GM12878 (cell line): ENCODE data around the gene PRDX3. TPM values are rescaled to one million over a fixed set of nuclear protein-coding genes. Genes with fewer than 3 reads are reported as not detected.

Source experiments
- ATAC-seq: fragments of 200-7000 bp; cut with Tn5 transposase; 3 replicates; pipeline ENCODE4 v1.9.1; 2020; ENCODE audit warnings: mild to moderate bottlenecking, moderate library complexity
- BruUV-seq: library from RNA; stranded (reverse); fragments of 400-500 nt; replicated peaks from 2 replicates; lab custom pipeline; 2021; lab: Mats Ljungman, UMichigan
- CTCF ChIA-PET: fragments of 300-600 bp; sonication (Branson Sonifier 250); formaldehyde crosslinking; extraction: SDS; loops from one replicate; lab custom pipeline; 2021; ENCODE audit warnings: inconsistent platforms; lab: Yijun Ruan, JAX
- POLR2A ChIA-PET: fragments of 350-600 bp; formaldehyde crosslinking; extraction: SDS; loops from one replicate; lab custom pipeline; 2021; ENCODE audit warnings: inconsistent platforms; lab: Charles Lee
- RAD21 ChIA-PET: fragments of 300-600 bp; sonication (Branson Sonifier 250); formaldehyde crosslinking; loops from one replicate; lab custom pipeline; 2023; ENCODE audit warnings: antibody characterized with exemption; ENCODE audit not compliant: unreplicated experiment; lab: Charles Lee
- SMC1A ChIA-PET: fragments of 300-600 bp; sonication (Branson Sonifier 250); formaldehyde crosslinking; loops from one replicate; lab custom pipeline; 2023; ENCODE audit not compliant: unreplicated experiment, uncharacterized antibody; lab: Charles Lee
- DNase-seq: peaks from one replicate; pipeline ENCODE4 v3.0.0-alpha.2; 2011; ENCODE audit warnings: low read depth, low spot score
- FAIRE-seq: peaks from 3 replicates; lab custom pipeline; 2011; peaks lifted over from hg19 to GRCh38; lab: Jason Lieb, UNC
- H2AFZ ChIP-seq: 2 replicates; pipeline ENCODE4 v1.6.0; 2011; ENCODE audit warnings: low read depth, low read length, control low read depth; ENCODE audit not compliant: control insufficient read depth
- H3K27ac ChIP-seq: 2 replicates; pipeline ENCODE4 v1.5.1; 2011; ENCODE audit warnings: control low read depth; ENCODE audit not compliant: control insufficient read depth, insufficient read depth
- H3K27me3 ChIP-seq, 2 experiments: replicated peaks in 1 of 2; 2 replicates each; pipeline versions ENCODE4 v1.6.0 to v1.6.1; 2011; ENCODE audit warnings: low read length in 1 of 2; ENCODE audit not compliant: control insufficient read depth in 2 of 2, insufficient read depth in 2 of 2
- H3K36me3 ChIP-seq, 2 experiments: 2 replicates each; pipeline ENCODE4 v1.5.1; 2011; ENCODE audit warnings: low read length in 1 of 2; ENCODE audit not compliant: control insufficient read depth in 2 of 2, insufficient read depth in 2 of 2
- H3K4me1 ChIP-seq: 2 replicates; pipeline ENCODE4 v1.6.1; 2011; ENCODE audit warnings: mild to moderate bottlenecking, low read length, moderate library complexity, mixed read lengths; ENCODE audit not compliant: control insufficient read depth, insufficient read depth
- H3K4me2 ChIP-seq: 2 replicates; pipeline ENCODE4 v1.6.0; 2011; ENCODE audit warnings: control low read depth; ENCODE audit not compliant: control insufficient read depth, insufficient read depth
- H3K4me3 ChIP-seq: fragments of 200-600 bp; sonication (generic); 2 replicates; pipeline ENCODE4 v1.5.1; 2016
- H3K79me2 ChIP-seq: 2 replicates; pipeline ENCODE4 v1.6.0; 2011; ENCODE audit warnings: low read length; ENCODE audit not compliant: control insufficient read depth, insufficient read depth
- H3K9ac ChIP-seq: 2 replicates; pipeline ENCODE4 v1.8.0; 2011; ENCODE audit warnings: low read length, control low read depth, mixed read lengths; ENCODE audit not compliant: control insufficient read depth, insufficient read depth
- H3K9me3 ChIP-seq: replicated peaks from 3 replicates; pipeline ENCODE4 v1.5.1; 2011; ENCODE audit warnings: mild to moderate bottlenecking, low read length; ENCODE audit not compliant: control insufficient read depth, insufficient read depth
- H4K20me1 ChIP-seq: 2 replicates; pipeline ENCODE4 v1.6.0; 2011; ENCODE audit not compliant: control insufficient read depth, insufficient read depth
- CEBPB ChIP-seq, 2 experiments: fragments of 150-350 bp in 1 of 2; IDR thresholded peaks; 2 replicates each; pipeline ENCODE4 v1.6.1; 2012 to 2014; ENCODE audit warnings: low read depth in 2 of 2, low read length in 2 of 2, borderline replicate concordance in 1 of 2, inconsistent platforms in 1 of 2
- CREB1 ChIP-seq: IDR thresholded peaks from 2 replicates; pipeline ENCODE4 v1.6.1; 2012; ENCODE audit warnings: low read depth, mild to moderate bottlenecking, inconsistent platforms
- EED ChIP-seq: sonication (generic); IDR thresholded peaks from 2 replicates; pipeline ENCODE4 v1.6.1; 2016; ENCODE audit warnings: antibody characterized with exemption, low read depth
- FOXK2 ChIP-seq: fragments of 450-650 bp; IDR thresholded peaks from 2 replicates; pipeline ENCODE4 v1.6.1; 2017; ENCODE audit warnings: mild to moderate bottlenecking, moderate library complexity
- JUNB ChIP-seq: IDR thresholded peaks from 2 replicates; pipeline ENCODE4 v1.6.1; 2016; ENCODE audit warnings: antibody characterized with exemption, mild to moderate bottlenecking
- NBN ChIP-seq: fragments of 450-650 bp; IDR thresholded peaks from 2 replicates; pipeline ENCODE4 v1.6.1; 2016
- RELB ChIP-seq: fragments of 450-650 bp; IDR thresholded peaks from 2 replicates; pipeline ENCODE4 v1.6.1; 2017; ENCODE audit warnings: low read depth, mild to moderate bottlenecking, moderate library complexity
- SPI1 ChIP-seq: IDR thresholded peaks from 2 replicates; pipeline ENCODE4 v1.6.1; 2011; ENCODE audit warnings: low read depth, mild to moderate bottlenecking, low read length, moderate library complexity, borderline replicate concordance; ENCODE audit not compliant: insufficient read depth
- SREBF2 ChIP-seq: IDR thresholded peaks from 2 replicates; pipeline ENCODE4 v1.6.1; 2012; ENCODE audit warnings: mild to moderate bottlenecking, low read length
- ZNF24 ChIP-seq: fragments of 450-650 bp; IDR thresholded peaks from 2 replicates; pipeline ENCODE4 v1.6.1; 2017; ENCODE audit warnings: antibody characterized with exemption, mild to moderate bottlenecking
- ZNF384 ChIP-seq: IDR thresholded peaks from 2 replicates; pipeline ENCODE4 v1.6.1; 2012; ENCODE audit warnings: low read depth, mild to moderate bottlenecking, low read length, improper control_type of control experiment, borderline replicate concordance
- WGBS: methylation state at CpG from one replicate; pipeline ENCODE4 v1.1.6; 2016; ENCODE audit warnings: low lambda C conversion rate; ENCODE audit not compliant: insufficient replicate concordance, insufficient coverage; ENCODE audit errors: missing lambda C conversion rate; 5-methylcytosine and 5-hydroxymethylcytosine counted together
- in situ Hi-C: fragments of 300-500 bp; cut with MboI; formaldehyde crosslinking; loops from 9 replicates; pipeline ENCODE4 v1.14.3; 2018; ENCODE audit warnings: mixed read lengths
- intact Hi-C: fragments of 100-400 bp; cut with micrococcal nuclease; formaldehyde crosslinking; loops from one replicate; pipeline ENCODE4 v1.14.2; 2022; ENCODE audit not compliant: unreplicated experiment
- polyA plus RNA-seq, 11 experiments: library from polyadenylated mRNA; depleted of rRNA in 4 of 11; unstranded in 6 of 11; stranded (reverse) in 5 of 11; fragments of >200 nt; fragmentation: Nextera tagmentation in 4 of 11; fragmentation: Illumina TruSeq in 1 of 11; extraction: Ambion mirVana in 4 of 11; extraction: Trizol in 1 of 11; gene quantifications; 1 replicate in 1 of 11; 2 replicates in 10 of 11; pipeline versions ENCODE4 v1.2.1 to v1.2.3, GENCODE V29; 2011 to 2016; ENCODE audit warnings: inconsistent platforms in 2 of 11, missing spikeins in 2 of 11, low read depth in 1 of 11
- total RNA-seq, 4 experiments: library from RNA; depleted of rRNA in 3 of 4; stranded (reverse); fragments of >200 nt in 3 of 4; fragmentation: Illumina TruSeq in 1 of 4; extraction: Trizol in 1 of 4; gene quantifications; 2 replicates each; pipeline versions ENCODE4 v1.2.1 to v1.2.3, GENCODE V29; 2013 to 2021
- TF ChIP-seq, protein P1 (sequence below): IDR thresholded peaks from 2 replicates; pipeline ENCODE4 v1.6.1; 2012; ENCODE audit warnings: low read depth, low read length, improper control_type of control experiment
- TF ChIP-seq, protein P2 (sequence below): fragments of 450-650 bp; conservative IDR thresholded peaks from 2 replicates; pipeline ENCODE4 v1.6.1; 2017; ENCODE audit warnings: mild to moderate bottlenecking, moderate library complexity

The PRDX3 gene
- total and polyA plus RNA-seq, 10 of the 15 experiments (the other 5 are each of a cell fraction or from before 2014, with no cell fraction given) = 195 to 1,431 (median 398) TPM

DNA sequence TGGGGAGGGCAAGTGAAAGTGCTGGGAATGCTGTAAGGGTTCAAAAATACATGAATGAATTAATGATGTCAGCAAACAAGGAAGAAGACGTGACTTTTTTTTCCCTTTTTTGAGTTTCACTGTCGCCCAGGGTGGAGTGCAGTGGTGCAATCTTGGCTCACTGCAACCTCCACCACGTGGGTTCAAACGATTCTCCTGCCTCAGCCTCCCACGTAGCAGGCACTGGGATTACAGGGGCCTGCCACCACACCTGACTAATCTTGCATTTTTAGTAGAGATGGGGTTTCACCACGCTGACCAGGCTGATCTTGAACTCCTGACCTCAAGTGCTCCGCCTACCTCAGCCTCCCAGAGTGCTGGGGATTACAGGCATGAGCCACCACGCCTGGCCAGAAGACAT is 44.7 kb downstream of the PRDX3 start:
- Histone ChIP-seq H3K36me3 (peaks cover 0 to 5% of the 10 kb centered on the region in 2 experiments; a peak in 2 of 4 replicates), H3K27me3 (no peaks in the 10 kb centered on the region), H2AFZ (no peak overlapping the region), H3K9ac (no peak overlapping the region), H3K4me2 (no peak overlapping the region), H3K4me1 (peaks cover 14% of the 10 kb centered on the region), H3K27ac (no peak overlapping the region), H3K79me2 (no peaks in the 10 kb centered on the region), H3K9me3 (no peaks in the 10 kb centered on the region), H4K20me1 (no peaks in the 10 kb centered on the region), H3K4me3 (no peak overlapping the region)
- TF ChIP-seq RELB = no peak
- no peak for TF ChIP-seq ZNF384
- TF ChIP-seq ZNF24 = peak; percentile 75
- TF ChIP-seq, protein P1, sequence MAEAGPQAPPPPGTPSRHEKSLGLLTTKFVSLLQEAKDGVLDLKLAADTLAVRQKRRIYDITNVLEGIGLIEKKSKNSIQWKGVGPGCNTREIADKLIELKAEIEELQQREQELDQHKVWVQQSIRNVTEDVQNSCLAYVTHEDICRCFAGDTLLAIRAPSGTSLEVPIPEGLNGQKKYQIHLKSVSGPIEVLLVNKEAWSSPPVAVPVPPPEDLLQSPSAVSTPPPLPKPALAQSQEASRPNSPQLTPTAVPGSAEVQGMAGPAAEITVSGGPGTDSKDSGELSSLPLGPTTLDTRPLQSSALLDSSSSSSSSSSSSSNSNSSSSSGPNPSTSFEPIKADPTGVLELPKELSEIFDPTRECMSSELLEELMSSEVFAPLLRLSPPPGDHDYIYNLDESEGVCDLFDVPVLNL = no peak
- TF ChIP-seq JUNB = 0 out of 2 replicates have a peak, but pooled peaks have one; percentile 5
- no peak for TF ChIP-seq EED
- TF ChIP-seq SPI1 = no peak
- TF ChIP-seq, protein P2, sequence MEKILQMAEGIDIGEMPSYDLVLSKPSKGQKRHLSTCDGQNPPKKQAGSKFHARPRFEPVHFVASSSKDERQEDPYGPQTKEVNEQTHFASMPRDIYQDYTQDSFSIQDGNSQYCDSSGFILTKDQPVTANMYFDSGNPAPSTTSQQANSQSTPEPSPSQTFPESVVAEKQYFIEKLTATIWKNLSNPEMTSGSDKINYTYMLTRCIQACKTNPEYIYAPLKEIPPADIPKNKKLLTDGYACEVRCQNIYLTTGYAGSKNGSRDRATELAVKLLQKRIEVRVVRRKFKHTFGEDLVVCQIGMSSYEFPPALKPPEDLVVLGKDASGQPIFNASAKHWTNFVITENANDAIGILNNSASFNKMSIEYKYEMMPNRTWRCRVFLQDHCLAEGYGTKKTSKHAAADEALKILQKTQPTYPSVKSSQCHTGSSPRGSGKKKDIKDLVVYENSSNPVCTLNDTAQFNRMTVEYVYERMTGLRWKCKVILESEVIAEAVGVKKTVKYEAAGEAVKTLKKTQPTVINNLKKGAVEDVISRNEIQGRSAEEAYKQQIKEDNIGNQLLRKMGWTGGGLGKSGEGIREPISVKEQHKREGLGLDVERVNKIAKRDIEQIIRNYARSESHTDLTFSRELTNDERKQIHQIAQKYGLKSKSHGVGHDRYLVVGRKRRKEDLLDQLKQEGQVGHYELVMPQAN = no peak
- no peak for TF ChIP-seq NBN
- TF ChIP-seq CREB1 = peak; percentile 12; the same call in 1 of the 2 replicates
- TF ChIP-seq FOXK2 = no peak
- TF ChIP-seq SREBF2 = no peak
- TF ChIP-seq CEBPB (IDR thresholded peaks at IDR 0.05; ENCODE audit: borderline replicate concordance in 1 of 2, low read depth in 2 of 2, low read length in 2 of 2) = no peak
- no peak for DNase-seq
- no TSS peak for BruUV-seq
- no peak; the same call in 2 of the 3 replicates for ATAC-seq
- no peak for FAIRE-seq
- WGBS = 39% methylated on average over 8 of the region's 8 CpGs
- POLR2A ChIA-PET = no interaction called here
- SMC1A ChIA-PET = no interaction called here
- CTCF ChIA-PET = no interaction called here
- intact Hi-C loops (no loop called here), in situ Hi-C loops (no loop called here)
- RAD21 ChIA-PET = no interaction called here
